ENCODE measurements around the gene TEDC2.

TEDC2 gene

GRCh38 chr16:2487903-2488531, 28.1 kb downstream of the TEDC2 start:
- FAIRE-seq, result no peak
- no peak for DNase-seq (ENCODE audit: extremely low spot score, insufficient read length, low read depth)

GRCh38 chr16:2489581-2489980, 29.7 kb downstream of the TEDC2 start:
- FAIRE-seq, result no peak

GRCh38 chr16:2490190-2491105, 30.5 kb downstream of the TEDC2 start:
- FAIRE-seq (no peak), DNase-seq (ENCODE audit: extremely low spot score, insufficient read length, low read depth) (no peak)

More at GRCh38 chr16:2489581-2489980, 29.7 kb downstream of the TEDC2 start:
- DNase-seq (ENCODE audit: extremely low spot score, insufficient read length, low read depth), result no peak

GRCh38 chr16:2492292-2492691, 32.4 kb downstream of the TEDC2 start:
- DNase-seq (ENCODE audit: extremely low spot score, insufficient read length, low read depth) (no peak), FAIRE-seq (no peak)

GRCh38 chr16:2493605-2494004, 33.7 kb downstream of the TEDC2 start:
- FAIRE-seq (no peak), DNase-seq (ENCODE audit: extremely low spot score, insufficient read length, low read depth) (no peak)

- DNase-seq (ENCODE audit: extremely low spot score, insufficient read length, low read depth) (no peak), FAIRE-seq (no peak)
Measured at GRCh38 chr16:2494616-2495015, 34.7 kb downstream of the TEDC2 start.

- no peak for FAIRE-seq
- no peak for DNase-seq (ENCODE audit: extremely low spot score, insufficient read length, low read depth)
Measured at GRCh38 chr16:2495041-2495440, 35.1 kb downstream of the TEDC2 start.

- FAIRE-seq (no peak), DNase-seq (ENCODE audit: extremely low spot score, insufficient read length, low read depth) (no peak)
Measured at GRCh38 chr16:2496223-2497115, 36.6 kb downstream of the TEDC2 start.

GRCh38 chr16:2497116-2497630, 37.3 kb downstream of the TEDC2 start:
- FAIRE-seq (no peak), DNase-seq (ENCODE audit: extremely low spot score, insufficient read length, low read depth) (no peak)

- FAIRE-seq (no peak), DNase-seq (ENCODE audit: extremely low spot score, insufficient read length, low read depth) (no peak)
Measured at GRCh38 chr16:2497695-2498484, 38.0 kb downstream of the TEDC2 start.

- FAIRE-seq, result no peak
- DNase-seq (ENCODE audit: extremely low spot score, insufficient read length, low read depth), result no peak
Measured at GRCh38 chr16:2498531-2499253, 38.8 kb downstream of the TEDC2 start.

GRCh38 chr16:2499454-2499853, 39.5 kb downstream of the TEDC2 start:
- DNase-seq (ENCODE audit: extremely low spot score, insufficient read length, low read depth) (no peak), FAIRE-seq (no peak)

- no peak for DNase-seq (ENCODE audit: extremely low spot score, insufficient read length, low read depth)
- FAIRE-seq, result no peak
Measured at GRCh38 chr16:2499890-2500429, 40.1 kb downstream of the TEDC2 start.

GRCh38 chr16:2500430-2500917, 40.6 kb downstream of the TEDC2 start:
- FAIRE-seq (no peak), DNase-seq (ENCODE audit: extremely low spot score, insufficient read length, low read depth) (no peak)

- FAIRE-seq (peak; percentile 85), DNase-seq (ENCODE audit: extremely low spot score, insufficient read length, low read depth) (peak; percentile 75)
Measured at GRCh38 chr16:2500918-2501750, 41.2 kb downstream of the TEDC2 start.

GRCh38 chr16:2501946-2502895, 42.3 kb downstream of the TEDC2 start:
- FAIRE-seq, result no peak
- DNase-seq (ENCODE audit: extremely low spot score, insufficient read length, low read depth), result no peak

Measured in GM18507 (cell line).